HepG2 (cell line): ENCODE results near the gene TPD52L2. TPM values are rescaled to one million over a fixed set of nuclear protein-coding genes. Genes with fewer than 3 reads are reported as not detected.

Experiments
- FOXK2 ChIP-seq: fragments of 450-650 bp; IDR thresholded peaks from 2 replicates; pipeline ENCODE4 v1.6.1; 2016
- GATAD2A ChIP-seq: IDR thresholded peaks from 2 replicates; pipeline ENCODE4 v1.6.1; 2016
- GTF3A ChIP-seq: sonication (generic); formaldehyde crosslinking; conservative IDR thresholded peaks from 2 replicates; pipeline ENCODE4 v1.4.0; 2020; ENCODE audit warnings: mild to moderate bottlenecking, missing genetic modification reagents
- PHF21A ChIP-seq: sonication (generic); formaldehyde crosslinking; IDR thresholded peaks from 2 replicates; pipeline ENCODE4 v1.5.0; 2020; ENCODE audit warnings: mild to moderate bottlenecking, missing genetic modification reagents
- SAFB2 ChIP-seq: sonication (generic); formaldehyde crosslinking; IDR thresholded peaks from 2 replicates; pipeline ENCODE4 v1.5.1; 2020; ENCODE audit warnings: missing genetic modification reagents, low read depth, mild to moderate bottlenecking, borderline replicate concordance
- SETDB1 ChIP-seq: sonication (generic); formaldehyde crosslinking; IDR thresholded peaks from 2 replicates; pipeline ENCODE4 v1.5.1; 2020; ENCODE audit warnings: missing genetic modification reagents, mild to moderate bottlenecking, borderline replicate concordance
- SIX1 ChIP-seq: sonication (generic); formaldehyde crosslinking; IDR thresholded peaks from 2 replicates; pipeline ENCODE4 v1.4.0; 2020; ENCODE audit warnings: missing genetic modification reagents, borderline replicate concordance
- SMARCC2 ChIP-seq: fragments of 450-650 bp; IDR thresholded peaks from 2 replicates; pipeline ENCODE4 v1.6.1; 2017; ENCODE audit warnings: antibody characterized with exemption, mild to moderate bottlenecking
- SNAI1 ChIP-seq: sonication (generic); formaldehyde crosslinking; IDR thresholded peaks from 2 replicates; pipeline ENCODE4 v1.5.0; 2020; ENCODE audit warnings: mild to moderate bottlenecking, missing genetic modification reagents, borderline replicate concordance
- ZNF160 ChIP-seq: sonication (generic); formaldehyde crosslinking; IDR thresholded peaks from 2 replicates; pipeline ENCODE4 v1.8.0; 2022; ENCODE audit warnings: mild to moderate bottlenecking, inconsistent platforms, missing genetic modification reagents
- ZNF44 ChIP-seq: sonication (generic); formaldehyde crosslinking; IDR thresholded peaks from 2 replicates; pipeline ENCODE4 v1.5.1; 2020; ENCODE audit warnings: mild to moderate bottlenecking, missing genetic modification reagents
- ZNF652 ChIP-seq: IDR thresholded peaks from 2 replicates; pipeline ENCODE4 v1.6.1; 2016; ENCODE audit warnings: low read depth, borderline replicate concordance
- polyA plus RNA-seq, 8 experiments: library from polyadenylated mRNA; depleted of rRNA in 3 of 8; stranded (reverse) in 7 of 8; unstranded in 1 of 8; fragments of >200 nt; fragmentation: Illumina TruSeq in 4 of 8; extraction: Trizol in 4 of 8; gene quantifications; 2 replicates each; pipeline versions ENCODE4 v1.2.1 to v1.2.3, GENCODE V29; 2011 to 2016; ENCODE audit warnings: low read depth in 4 of 8, missing spikeins in 1 of 8, mixed read lengths in 1 of 8; ENCODE audit not compliant: insufficient read depth in 1 of 8
- total RNA-seq, 5 experiments: library from RNA; depleted of rRNA; stranded (reverse); fragments of >200 nt; fragmentation: Illumina TruSeq; extraction: Trizol; gene quantifications; 2 replicates each; pipeline ENCODE4 v1.2.3, GENCODE V29; 2016; ENCODE audit warnings: low read depth in 1 of 5
- TF ChIP-seq, protein P1 (sequence below): sonication (generic); formaldehyde crosslinking; IDR thresholded peaks from 2 replicates; pipeline ENCODE4 v1.5.1; 2020; ENCODE audit warnings: mild to moderate bottlenecking, missing genetic modification reagents
- TF ChIP-seq, protein P2 (sequence below): sonication (generic); formaldehyde crosslinking; IDR thresholded peaks from 2 replicates; pipeline ENCODE4 v1.4.0; 2020; ENCODE audit warnings: missing genetic modification reagents
- TF ChIP-seq, protein P3 (sequence below): sonication (generic); formaldehyde crosslinking; IDR thresholded peaks from 2 replicates; pipeline ENCODE4 v1.4.0; 2020; ENCODE audit warnings: missing genetic modification reagents, borderline replicate concordance
- TF ChIP-seq, protein P4 (sequence below): sonication (generic); formaldehyde crosslinking; IDR thresholded peaks from 2 replicates; pipeline ENCODE4 v1.5.1; 2020; ENCODE audit warnings: missing genetic modification reagents, mild to moderate bottlenecking, borderline replicate concordance
- TF ChIP-seq, protein P5 (sequence below): sonication (generic); formaldehyde crosslinking; IDR thresholded peaks from 2 replicates; pipeline ENCODE4 v1.4.0; 2020; ENCODE audit warnings: missing genetic modification reagents; ENCODE audit errors: not compliant biosample characterization
- TF ChIP-seq, protein P6 (sequence below): sonication (generic); formaldehyde crosslinking; IDR thresholded peaks from 2 replicates; pipeline ENCODE4 v1.4.0; 2020; ENCODE audit warnings: mild to moderate bottlenecking, low read depth, missing genetic modification reagents
- TF ChIP-seq, protein P7 (sequence below): sonication (generic); formaldehyde crosslinking; IDR thresholded peaks from 2 replicates; pipeline ENCODE4 v1.8.1; 2023; ENCODE audit warnings: missing genetic modification reagents, mild to moderate bottlenecking, borderline replicate concordance

The TPD52L2 gene
- total and polyA plus RNA-seq, 2 of the 13 experiments (the other 11 are each of a cell fraction or from before 2014, with no cell fraction given) = 156 to 184 TPM

DNA sequence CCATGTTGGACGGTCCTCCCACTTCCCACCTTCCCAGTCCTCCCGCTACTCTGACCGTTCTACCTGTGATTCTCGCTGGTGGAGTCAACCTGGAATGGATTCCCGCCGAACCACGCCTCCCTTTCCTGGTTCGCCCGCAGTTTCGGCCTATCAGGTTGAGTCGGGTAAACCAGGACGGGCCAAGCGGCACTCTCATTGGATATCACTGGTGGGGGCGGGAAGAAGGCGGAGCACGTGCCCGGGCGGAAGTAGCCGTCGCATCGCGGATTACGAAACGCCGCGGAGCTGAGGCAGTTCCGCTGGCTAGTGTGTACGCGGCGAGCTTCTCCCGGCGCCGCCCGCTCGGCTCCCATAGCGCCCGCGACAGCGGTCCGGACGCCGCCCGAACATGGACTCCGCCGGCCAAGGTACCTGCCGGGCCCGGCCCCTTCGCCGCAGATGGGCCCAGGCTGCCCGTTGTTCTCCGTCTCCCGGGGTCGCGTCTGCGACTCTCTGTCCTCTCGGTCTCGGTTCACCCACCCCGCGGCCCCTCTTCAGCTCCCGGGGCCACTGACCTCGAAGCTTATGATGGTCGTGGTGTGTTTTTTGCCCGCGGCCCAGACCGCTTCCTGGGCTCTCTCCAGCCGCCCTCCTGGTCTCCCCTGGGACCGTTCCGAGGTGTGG lies at the start of gene TPD52L2 (continued):
- TF ChIP-seq, protein P1, sequence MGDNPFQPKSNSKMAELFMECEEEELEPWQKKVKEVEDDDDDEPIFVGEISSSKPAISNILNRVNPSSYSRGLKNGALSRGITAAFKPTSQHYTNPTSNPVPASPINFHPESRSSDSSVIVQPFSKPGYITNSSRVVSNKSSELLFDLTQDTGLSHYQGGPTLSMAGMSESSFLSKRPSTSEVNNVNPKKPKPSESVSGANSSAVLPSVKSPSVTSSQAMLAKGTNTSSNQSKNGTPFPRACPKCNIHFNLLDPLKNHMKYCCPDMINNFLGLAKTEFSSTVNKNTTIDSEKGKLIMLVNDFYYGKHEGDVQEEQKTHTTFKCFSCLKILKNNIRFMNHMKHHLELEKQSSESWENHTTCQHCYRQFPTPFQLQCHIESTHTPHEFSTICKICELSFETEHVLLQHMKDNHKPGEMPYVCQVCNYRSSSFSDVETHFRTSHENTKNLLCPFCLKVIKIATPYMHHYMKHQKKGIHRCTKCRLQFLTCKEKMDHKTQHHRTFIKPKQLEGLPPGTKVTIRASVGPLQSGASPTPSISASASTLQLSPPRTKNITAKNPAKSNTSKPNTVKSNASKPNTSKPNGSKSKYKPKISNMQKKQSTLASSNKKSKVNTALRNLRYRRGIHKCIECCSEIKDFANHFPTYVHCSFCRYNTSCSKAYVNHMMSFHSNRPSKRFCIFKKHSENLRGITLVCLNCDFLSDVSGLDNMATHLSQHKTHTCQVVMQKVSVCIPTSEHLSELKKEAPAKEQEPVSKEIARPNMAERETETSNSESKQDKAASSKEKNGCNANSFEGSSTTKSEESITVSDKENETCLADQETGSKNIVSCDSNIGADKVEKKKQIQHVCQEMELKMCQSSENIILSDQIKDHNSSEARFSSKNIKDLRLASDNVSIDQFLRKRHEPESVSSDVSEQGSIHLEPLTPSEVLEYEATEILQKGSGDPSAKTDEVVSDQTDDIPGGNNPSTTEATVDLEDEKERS = no peak; the same call in 1 of the 2 replicates
- TF ChIP-seq FOXK2 (peak; percentile 89), GATAD2A (peak; percentile 66), SETDB1 (CRISPR knock-in tag) (no peak; the same call in 1 of the 2 replicates), SNAI1 (CRISPR knock-in tag) (0 out of 2 replicates have a peak, but pooled peaks have one; percentile 1), ZNF652 (CRISPR knock-in tag) (no peak), SIX1 (CRISPR knock-in tag) (peak; percentile 47; the same call in 1 of the 2 replicates), SMARCC2 (no peak), ZNF44 (CRISPR knock-in tag) (0 out of 2 replicates have a peak, but pooled peaks have one; percentile 3), PHF21A (CRISPR knock-in tag) (no peak; the same call in none of the 2 replicates), ZNF160 (CRISPR knock-in tag) (peak; percentile 50), GTF3A (no peak), SAFB2 (peak; percentile 99)
- TF ChIP-seq, protein P2, sequence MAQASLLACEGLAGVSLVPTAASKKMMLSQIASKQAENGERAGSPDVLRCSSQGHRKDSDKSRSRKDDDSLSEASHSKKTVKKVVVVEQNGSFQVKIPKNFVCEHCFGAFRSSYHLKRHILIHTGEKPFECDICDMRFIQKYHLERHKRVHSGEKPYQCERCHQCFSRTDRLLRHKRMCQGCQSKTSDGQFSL = no peak
- TF ChIP-seq, protein P3, sequence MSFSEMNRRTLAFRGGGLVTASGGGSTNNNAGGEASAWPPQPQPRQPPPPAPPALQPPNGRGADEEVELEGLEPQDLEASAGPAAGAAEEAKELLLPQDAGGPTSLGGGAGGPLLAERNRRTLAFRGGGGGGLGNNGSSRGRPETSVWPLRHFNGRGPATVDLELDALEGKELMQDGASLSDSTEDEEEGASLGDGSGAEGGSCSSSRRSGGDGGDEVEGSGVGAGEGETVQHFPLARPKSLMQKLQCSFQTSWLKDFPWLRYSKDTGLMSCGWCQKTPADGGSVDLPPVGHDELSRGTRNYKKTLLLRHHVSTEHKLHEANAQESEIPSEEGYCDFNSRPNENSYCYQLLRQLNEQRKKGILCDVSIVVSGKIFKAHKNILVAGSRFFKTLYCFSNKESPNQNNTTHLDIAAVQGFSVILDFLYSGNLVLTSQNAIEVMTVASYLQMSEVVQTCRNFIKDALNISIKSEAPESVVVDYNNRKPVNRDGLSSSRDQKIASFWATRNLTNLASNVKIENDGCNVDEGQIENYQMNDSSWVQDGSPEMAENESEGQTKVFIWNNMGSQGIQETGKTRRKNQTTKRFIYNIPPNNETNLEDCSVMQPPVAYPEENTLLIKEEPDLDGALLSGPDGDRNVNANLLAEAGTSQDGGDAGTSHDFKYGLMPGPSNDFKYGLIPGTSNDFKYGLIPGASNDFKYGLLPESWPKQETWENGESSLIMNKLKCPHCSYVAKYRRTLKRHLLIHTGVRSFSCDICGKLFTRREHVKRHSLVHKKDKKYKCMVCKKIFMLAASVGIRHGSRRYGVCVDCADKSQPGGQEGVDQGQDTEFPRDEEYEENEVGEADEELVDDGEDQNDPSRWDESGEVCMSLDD (CRISPR knock-in tag) = peak; percentile 39; the same call in 1 of the 2 replicates
- TF ChIP-seq, protein P4, sequence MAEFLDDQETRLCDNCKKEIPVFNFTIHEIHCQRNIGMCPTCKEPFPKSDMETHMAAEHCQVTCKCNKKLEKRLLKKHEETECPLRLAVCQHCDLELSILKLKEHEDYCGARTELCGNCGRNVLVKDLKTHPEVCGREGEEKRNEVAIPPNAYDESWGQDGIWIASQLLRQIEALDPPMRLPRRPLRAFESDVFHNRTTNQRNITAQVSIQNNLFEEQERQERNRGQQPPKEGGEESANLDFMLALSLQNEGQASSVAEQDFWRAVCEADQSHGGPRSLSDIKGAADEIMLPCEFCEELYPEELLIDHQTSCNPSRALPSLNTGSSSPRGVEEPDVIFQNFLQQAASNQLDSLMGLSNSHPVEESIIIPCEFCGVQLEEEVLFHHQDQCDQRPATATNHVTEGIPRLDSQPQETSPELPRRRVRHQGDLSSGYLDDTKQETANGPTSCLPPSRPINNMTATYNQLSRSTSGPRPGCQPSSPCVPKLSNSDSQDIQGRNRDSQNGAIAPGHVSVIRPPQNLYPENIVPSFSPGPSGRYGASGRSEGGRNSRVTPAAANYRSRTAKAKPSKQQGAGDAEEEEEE = peak; percentile 77
- TF ChIP-seq, protein P5, sequence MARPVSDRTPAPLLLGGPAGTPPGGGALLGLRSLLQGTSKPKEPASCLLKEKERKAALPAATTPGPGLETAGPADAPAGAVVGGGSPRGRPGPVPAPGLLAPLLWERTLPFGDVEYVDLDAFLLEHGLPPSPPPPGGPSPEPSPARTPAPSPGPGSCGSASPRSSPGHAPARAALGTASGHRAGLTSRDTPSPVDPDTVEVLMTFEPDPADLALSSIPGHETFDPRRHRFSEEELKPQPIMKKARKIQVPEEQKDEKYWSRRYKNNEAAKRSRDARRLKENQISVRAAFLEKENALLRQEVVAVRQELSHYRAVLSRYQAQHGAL = no peak
- TF ChIP-seq, protein P6, sequence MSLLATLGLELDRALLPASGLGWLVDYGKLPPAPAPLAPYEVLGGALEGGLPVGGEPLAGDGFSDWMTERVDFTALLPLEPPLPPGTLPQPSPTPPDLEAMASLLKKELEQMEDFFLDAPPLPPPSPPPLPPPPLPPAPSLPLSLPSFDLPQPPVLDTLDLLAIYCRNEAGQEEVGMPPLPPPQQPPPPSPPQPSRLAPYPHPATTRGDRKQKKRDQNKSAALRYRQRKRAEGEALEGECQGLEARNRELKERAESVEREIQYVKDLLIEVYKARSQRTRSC (CRISPR knock-in tag) = no peak
- TF ChIP-seq, protein P7, sequence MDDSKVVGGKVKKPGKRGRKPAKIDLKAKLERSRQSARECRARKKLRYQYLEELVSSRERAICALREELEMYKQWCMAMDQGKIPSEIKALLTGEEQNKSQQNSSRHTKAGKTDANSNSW (CRISPR knock-in tag) = no peak
